ENCODE results near the gene ADARB2. TPM values are rescaled to one million over a fixed set of nuclear protein-coding genes. Genes with fewer than 3 reads are reported as not detected.

The ADARB2 gene
- total RNA-seq, 1 donor from 2014 or later = not detected

- no peak for DNase-seq
- no peak for ATAC-seq (ENCODE audit: poor library complexity)
- intact Hi-C loops (cut with DNase I) = no loop called here
Measured at GRCh38 chr10:1148855-1149605, 588.3 kb downstream of the ADARB2 start.

DNA sequence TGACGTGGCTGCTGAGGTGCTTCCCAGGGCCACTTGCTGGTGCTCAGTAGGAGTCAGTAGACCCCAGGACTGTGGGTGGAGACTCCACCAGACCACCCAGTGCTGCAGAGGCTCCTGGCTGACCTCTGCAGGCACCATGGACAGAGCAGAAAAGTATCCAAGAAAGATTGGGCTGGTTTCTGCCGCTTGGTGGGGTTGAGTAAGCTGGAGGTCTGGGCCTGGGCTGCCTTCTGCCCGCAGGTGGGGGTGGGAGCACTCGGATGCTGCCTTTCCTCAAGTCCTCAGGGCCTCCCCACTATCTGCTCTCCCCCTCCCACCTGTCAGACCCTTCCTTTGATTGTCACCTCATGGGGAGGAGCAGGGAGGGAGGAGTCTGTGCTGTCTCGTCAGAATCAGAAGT lies 589.5 kb downstream of the ADARB2 start:
- intact Hi-C loops (cut with DNase I) = no loop called here
- ATAC-seq (ENCODE audit: poor library complexity) (no peak), DNase-seq (no peak)

GRCh38 chr10:1142596-1142995 lies 594.7 kb downstream of the ADARB2 start:
- DNase-seq (no peak), ATAC-seq (ENCODE audit: poor library complexity) (no peak)
- intact Hi-C loops (cut with DNase I) = no loop called here

GRCh38 chr10:1141701-1142100 lies 595.6 kb downstream of the ADARB2 start:
- DNase-seq (no peak), ATAC-seq (ENCODE audit: poor library complexity) (no peak)
- intact Hi-C loops (cut with DNase I) = no loop called here

DNA sequence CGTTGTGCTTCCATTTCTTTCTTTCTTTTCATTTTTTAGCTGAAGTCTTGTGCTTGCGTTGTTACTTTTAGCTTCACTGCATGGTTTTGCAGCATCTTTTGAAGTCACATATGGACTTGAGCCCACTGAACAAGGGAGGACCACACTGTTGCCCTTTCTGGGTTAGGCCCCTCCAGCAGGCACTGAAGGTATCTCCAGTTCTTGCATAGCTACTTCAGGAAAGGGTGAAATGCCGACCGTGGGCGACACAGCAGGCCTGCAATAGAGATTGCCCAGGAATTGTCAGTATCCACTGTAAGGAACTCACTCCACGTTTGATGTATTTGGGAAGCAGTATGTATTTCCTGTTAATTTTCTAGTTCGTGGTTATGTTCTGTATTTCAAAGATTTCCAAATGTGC lies 596.1 kb downstream of the ADARB2 start:
- DNase-seq (no peak), ATAC-seq (ENCODE audit: poor library complexity) (no peak)
- intact Hi-C loops (cut with DNase I) = no loop called here

- ATAC-seq (ENCODE audit: poor library complexity) (no peak), DNase-seq (no peak)
- intact Hi-C loops (cut with DNase I) = no loop called here
Measured at GRCh38 chr10:1138529-1138928, 598.8 kb downstream of the ADARB2 start.

- ATAC-seq (ENCODE audit: poor library complexity) = no peak
Measured at GRCh38 chr10:1137499-1138163, 599.7 kb downstream of the ADARB2 start.

DNA sequence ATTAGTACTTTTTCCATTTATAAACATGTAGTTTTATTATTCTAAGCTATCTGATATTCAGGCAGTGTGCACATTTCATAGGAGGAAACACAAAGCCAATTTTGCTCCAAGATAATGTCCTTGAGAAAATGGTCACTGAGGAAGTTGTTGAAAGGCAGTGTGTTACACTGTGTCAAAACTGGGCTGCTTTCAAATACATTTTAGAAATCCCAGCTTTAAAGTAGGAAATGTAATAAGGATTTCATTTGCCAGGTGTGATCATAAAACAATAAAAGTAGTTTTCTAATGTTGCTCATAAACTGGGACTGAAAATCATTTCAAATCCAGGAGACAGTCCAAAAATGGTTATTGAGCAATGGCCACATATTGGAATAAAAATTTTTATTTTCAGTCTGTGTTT lies 601.1 kb downstream of the ADARB2 start:
- DNase-seq (no peak), ATAC-seq (ENCODE audit: poor library complexity) (no peak)
- intact Hi-C loops (cut with DNase I) = no loop called here

More at GRCh38 chr10:1137499-1138163, 599.7 kb downstream of the ADARB2 start:
- DNase-seq = no peak
- intact Hi-C loops (cut with DNase I) = no loop called here

GRCh38 chr10:1134156-1134555 lies 603.2 kb downstream of the ADARB2 start:
- no peak for DNase-seq
- ATAC-seq (ENCODE audit: poor library complexity) = no peak
- intact Hi-C loops (cut with DNase I) = no loop called here

DNA sequence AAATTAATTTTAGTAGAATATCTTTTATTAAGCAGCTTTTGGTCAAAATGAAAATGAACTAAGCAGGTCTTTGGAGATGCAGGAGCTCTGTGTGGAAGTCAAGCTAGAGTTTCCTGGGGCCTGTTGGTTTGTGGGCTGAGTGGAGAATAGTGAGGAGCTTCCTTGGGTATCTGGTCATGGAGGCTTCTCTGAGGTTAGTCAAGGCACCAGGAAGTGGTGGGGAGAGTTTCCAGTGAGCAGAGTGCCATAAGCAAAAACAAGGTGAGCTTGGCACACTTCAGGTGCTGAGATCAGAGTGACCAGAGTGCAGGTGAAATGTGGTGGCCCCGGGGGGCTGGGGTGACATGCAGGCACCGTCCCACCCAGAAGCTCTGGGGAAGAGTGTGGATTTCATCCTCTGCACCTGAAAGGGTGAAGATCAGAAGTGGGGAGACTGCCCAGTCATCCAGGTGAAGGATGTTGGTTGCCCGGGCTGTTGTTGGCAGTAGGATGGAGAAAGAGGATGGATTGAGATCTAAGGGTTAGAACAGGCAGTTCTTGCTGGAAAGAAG lies 603.8 kb downstream of the ADARB2 start:
- DNase-seq = no peak
- no peak for ATAC-seq (ENCODE audit: poor library complexity)
- intact Hi-C loops (cut with DNase I) = no loop called here

DNA sequence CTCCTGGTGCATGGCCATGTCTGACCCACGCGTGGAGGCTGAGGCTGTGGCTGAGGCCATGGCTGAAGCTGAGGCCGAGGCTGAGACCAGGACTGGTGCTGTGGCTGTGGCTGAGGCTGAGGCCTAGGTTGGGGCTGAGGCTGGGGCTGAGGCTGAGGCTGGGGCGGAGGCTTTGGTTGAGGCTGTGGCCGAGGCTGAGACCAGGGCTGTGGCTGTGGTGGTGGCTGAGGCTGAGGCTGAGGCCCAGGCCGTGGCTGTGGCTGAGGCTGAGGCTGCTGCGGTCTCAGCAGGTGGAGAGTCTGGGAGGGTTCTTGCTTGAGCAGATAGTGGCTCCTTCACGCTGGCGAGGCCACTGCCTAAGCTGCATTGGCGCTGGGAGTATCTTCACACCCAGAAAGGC lies 604.7 kb downstream of the ADARB2 start:
- intact Hi-C loops (cut with DNase I) = no loop called here
- ATAC-seq (ENCODE audit: poor library complexity) (no peak), DNase-seq (no peak)

DNA sequence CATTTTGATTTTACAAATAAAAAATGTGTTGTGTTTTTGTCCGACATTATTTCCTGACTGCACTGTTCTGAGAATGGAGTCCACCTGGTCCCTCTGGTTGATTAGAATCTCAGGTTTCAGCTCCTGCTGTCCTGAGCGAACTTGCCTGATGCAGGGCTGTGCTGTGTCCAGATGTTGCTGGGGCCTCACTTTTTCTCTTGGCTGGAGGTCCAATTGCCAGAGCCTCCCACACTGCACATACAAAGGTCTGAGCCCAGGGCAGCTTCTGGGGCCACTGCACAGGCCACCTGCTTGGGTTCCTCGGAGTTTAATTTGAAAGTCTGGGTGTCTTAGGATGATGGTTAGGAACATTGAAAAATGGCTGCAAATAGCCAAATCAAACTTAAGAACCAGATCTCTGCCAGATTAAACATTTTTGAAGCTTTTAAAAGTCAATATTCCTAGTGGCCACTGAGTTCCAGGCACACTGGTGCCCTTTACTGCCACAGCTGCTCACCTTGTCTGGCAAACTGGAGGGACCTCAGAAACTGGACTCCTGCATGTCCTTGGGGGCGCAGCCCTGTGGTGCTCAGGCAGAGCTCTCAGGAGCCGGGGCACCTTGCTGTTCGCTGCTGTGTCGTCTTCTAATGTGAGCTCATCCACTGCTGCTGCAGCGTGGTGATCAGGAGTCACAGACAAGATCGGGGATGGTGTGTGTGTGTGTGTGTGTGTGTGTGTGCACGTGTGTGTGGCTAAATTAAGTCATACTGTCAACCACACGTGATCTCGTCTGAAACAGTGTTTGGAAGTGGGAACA lies 606.1 kb downstream of the ADARB2 start:
- DNase-seq = no peak
- ATAC-seq (ENCODE audit: poor library complexity) = no peak
- intact Hi-C loops (cut with DNase I) = no loop called here

- ATAC-seq (ENCODE audit: poor library complexity) (no peak), DNase-seq (no peak)
- intact Hi-C loops (cut with DNase I) = no loop called here
Measured at GRCh38 chr10:1130226-1130625, 607.1 kb downstream of the ADARB2 start.

DNA sequence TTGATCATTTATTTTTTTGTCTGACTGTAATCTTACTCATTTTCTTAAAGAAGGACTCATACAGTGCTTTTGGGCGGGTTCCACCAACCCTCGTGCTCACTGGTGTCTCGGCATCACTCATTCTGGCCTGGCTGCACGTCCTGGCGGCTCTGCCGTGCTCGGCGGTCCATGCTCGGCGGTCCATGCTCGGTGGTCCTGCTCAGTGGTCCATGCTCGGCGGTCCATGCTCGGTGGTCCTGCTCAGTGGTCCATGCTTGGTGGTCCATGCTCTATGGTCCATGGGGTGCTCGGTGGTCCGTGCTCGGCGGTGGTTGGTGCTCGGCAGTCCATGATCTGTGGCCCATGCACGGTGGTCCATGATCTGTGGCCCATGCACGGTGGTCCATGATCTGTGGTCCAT lies 608.7 kb downstream of the ADARB2 start:
- intact Hi-C loops (cut with DNase I) = no loop called here
- ATAC-seq (ENCODE audit: poor library complexity) (no peak), DNase-seq (no peak)

DNA sequence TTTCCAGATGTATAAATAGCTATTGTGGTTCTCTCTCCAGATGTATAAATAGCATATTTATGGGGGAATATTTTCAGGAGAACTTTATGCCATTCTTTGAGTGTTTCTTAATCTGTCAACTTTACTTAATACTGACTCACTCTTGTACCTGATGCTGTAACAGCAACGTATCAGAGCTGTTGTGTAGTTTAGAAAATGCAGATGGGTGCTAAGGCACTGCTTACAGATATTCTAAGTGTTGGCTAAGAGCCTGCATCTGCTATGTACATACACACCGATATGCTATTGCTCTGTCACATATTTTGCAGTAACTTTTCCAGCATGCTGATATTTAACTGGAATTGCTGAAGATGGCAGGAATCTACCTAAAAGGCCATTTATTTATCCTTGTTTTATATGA lies 609.2 kb downstream of the ADARB2 start:
- ATAC-seq (ENCODE audit: poor library complexity) = no peak
- intact Hi-C loops (cut with DNase I) = no loop called here
- DNase-seq = no peak

GRCh38 chr10:1127629-1128028 lies 609.7 kb downstream of the ADARB2 start:
- DNase-seq (no peak), ATAC-seq (ENCODE audit: poor library complexity) (peak; percentile 19)
- intact Hi-C loops (cut with DNase I) = no loop called here
